ENCODE measurements around the gene CSNK2A2.

CSNK2A2 gene

DNA sequence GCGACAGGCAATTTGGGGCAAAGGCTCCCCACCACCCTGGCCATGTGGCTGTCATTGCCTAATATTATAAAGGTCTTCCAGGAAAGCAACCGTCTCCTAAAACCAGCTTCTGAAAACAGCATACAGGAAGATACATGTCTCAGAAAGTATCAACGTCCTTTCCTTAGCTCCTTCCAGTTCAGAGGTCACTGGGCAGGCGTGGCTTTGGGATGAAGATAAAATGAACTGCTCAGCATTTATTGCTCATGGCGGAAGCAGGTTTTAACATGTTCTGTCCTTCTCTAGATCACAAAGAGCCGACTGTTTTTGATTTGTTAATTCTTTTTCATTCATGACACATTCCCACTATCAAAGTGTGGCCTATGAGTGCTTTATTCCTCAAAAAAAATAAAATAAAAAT, 76.8 kb downstream of the CSNK2A2 start:
- DNase-seq, result no peak
- no peak for TF ChIP-seq GATA1 (IDR thresholded peaks at IDR 0.05; ENCODE audit: low read depth, low read length)
- no peak for TF ChIP-seq POLR2A (IDR thresholded peaks at IDR 0.05; ENCODE audit: low read length)

- no peak for TF ChIP-seq POLR2A (IDR thresholded peaks at IDR 0.05; ENCODE audit: low read length)
- no peak for TF ChIP-seq GATA1 (IDR thresholded peaks at IDR 0.05; ENCODE audit: low read depth, low read length)
- peak in 1 of 2 experiments; percentile 13 for DNase-seq
Observed at GRCh38 chr16:58120234-58120633, 77.7 kb downstream of the CSNK2A2 start.

DNA sequence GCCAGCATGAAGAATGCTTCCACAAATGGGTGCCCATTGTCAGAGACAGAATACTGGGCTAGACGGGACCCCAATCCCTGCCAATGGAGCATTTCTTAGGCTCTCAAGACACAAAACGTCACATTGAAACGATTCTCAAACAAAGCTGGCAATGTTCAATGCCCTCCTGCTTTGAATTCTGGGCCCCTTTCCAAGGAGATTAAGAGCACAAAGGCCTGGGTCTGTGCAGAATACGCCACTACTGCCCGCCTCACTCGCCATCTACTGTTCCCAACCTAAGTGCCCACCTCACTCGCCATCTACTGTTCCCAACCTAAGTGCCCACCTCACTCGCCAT, 78.4 kb downstream of the CSNK2A2 start:
- TF ChIP-seq POLR2A (IDR thresholded peaks at IDR 0.05; ENCODE audit: low read length) (no peak), GATA1 (IDR thresholded peaks at IDR 0.05; ENCODE audit: low read depth, low read length) (no peak)
- DNase-seq, result no peak

DNA sequence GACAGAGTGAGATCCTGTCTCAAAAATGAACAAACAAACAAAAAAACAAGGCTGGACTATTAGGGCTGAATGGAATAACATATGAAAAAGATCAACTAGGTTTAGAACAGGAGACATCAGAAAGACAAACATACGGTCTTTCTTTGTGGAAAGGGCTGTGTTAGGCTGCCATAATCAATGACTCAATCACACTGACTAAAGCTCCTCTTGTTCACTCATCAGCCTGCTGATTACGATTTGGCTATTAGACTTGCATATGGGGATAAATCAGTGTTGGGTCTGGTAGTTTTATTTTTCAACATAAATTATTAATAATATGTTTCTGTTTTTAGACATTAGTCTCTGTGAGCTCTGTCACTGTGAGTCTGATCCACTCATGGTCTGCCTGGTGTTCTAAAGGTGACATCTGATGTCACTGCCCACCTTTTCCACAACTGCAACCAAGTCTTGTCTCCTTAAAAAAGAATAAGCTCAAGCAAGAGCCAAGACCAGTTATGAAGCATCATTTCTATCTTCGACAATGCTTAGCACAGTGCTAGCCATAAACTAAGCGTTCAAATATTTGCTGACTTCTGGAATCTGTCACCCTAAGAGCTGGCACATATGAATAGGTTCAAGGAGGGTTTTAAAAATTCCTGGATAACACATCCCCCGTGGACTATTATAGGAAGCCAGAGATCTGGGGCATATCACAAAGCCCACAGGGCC, 79.0 kb downstream of the CSNK2A2 start:
- TF ChIP-seq GATA1 (IDR thresholded peaks at IDR 0.05; ENCODE audit: low read depth, low read length) (no peak), POLR2A (IDR thresholded peaks at IDR 0.05; ENCODE audit: low read length) (no peak)
- no peak for DNase-seq

- TF ChIP-seq POLR2A (IDR thresholded peaks at IDR 0.05; ENCODE audit: low read length) (no peak), GATA1 (IDR thresholded peaks at IDR 0.05; ENCODE audit: low read depth, low read length) (no peak)
Observed at GRCh38 chr16:58116529-58116928, 81.4 kb downstream of the CSNK2A2 start.

GRCh38 chr16:58116081-58116480, 81.8 kb downstream of the CSNK2A2 start:
- TF ChIP-seq POLR2A (IDR thresholded peaks at IDR 0.05; ENCODE audit: low read length) (no peak), GATA1 (IDR thresholded peaks at IDR 0.05; ENCODE audit: low read depth, low read length) (no peak)
- no peak for DNase-seq

More at GRCh38 chr16:58116529-58116928, 81.4 kb downstream of the CSNK2A2 start:
- DNase-seq, result no peak

GRCh38 chr16:58114827-58115825, 82.8 kb downstream of the CSNK2A2 start:
- TF ChIP-seq POLR2A (IDR thresholded peaks at IDR 0.05; ENCODE audit: low read length), result no peak
- no peak for TF ChIP-seq GATA1 (IDR thresholded peaks at IDR 0.05; ENCODE audit: low read depth, low read length)
- no peak for DNase-seq

GRCh38 chr16:58111302-58111627, 86.6 kb downstream of the CSNK2A2 start:
- no peak for TF ChIP-seq GATA1 (IDR thresholded peaks at IDR 0.05; ENCODE audit: low read depth, low read length)
- TF ChIP-seq POLR2A (IDR thresholded peaks at IDR 0.05; ENCODE audit: low read length), result no peak
- no peak for DNase-seq

DNA sequence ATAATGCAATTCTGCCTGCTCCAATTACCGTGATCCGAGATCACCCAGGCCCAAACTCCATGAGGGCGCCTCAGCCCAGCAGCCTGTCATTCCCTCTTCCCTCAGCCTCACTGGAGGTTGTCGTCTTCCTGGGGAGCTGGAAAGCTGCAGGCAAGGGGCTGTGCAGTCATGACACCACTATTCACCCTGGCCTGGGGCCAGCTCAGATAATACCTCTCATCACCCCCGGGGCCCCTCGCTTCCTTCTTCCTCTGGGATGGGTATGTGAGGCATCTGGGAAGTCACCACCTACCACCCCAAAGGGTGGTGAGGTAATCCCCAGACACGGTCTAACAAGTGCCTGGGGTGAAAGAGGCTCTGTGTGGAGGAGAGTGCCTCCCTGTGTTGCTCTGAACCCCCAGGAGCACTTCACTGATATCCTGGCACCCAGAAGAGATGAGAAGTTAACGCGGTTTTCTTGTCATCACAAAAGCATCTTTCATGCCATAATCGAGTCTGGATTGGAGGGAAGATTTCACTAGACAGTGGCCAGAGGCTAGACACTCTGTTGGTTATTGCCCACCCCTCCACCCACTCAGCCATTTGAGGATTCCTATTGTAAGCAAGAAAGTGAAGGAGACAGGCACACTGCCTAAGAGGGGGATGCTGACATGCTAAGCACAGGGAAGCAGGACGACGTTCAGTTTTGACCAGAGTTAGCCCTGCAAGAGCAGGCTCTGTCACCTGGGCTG, 87.2 kb downstream of the CSNK2A2 start:
- TF ChIP-seq POLR2A (IDR thresholded peaks at IDR 0.05; ENCODE audit: low read length) (no peak), GATA1 (IDR thresholded peaks at IDR 0.05; ENCODE audit: low read depth, low read length) (no peak)
- no peak for DNase-seq

GRCh38 chr16:58109881-58110280, 88.0 kb downstream of the CSNK2A2 start:
- no peak for DNase-seq
- no peak for TF ChIP-seq POLR2A (IDR thresholded peaks at IDR 0.05; ENCODE audit: low read length)
- TF ChIP-seq GATA1 (IDR thresholded peaks at IDR 0.05; ENCODE audit: low read depth, low read length), result no peak

DNA sequence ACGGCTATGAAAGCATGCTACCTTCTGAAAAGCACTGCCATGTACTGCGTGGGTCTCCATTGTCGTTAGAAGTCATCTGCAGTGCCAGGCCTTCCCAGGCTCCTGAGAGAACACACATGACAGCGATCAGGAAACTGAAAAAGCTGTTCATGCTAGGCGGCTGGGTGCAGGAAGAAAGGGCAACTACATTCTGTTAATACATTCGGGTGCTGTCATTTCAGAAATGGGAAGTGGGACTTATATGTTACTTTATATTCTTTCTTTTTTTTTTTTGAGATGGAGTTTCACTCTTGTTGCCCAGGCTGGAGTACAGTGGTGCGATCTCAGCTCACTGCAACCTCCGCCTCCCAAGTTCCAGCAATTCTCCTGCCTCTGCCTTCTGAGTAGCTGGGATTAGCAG, 88.6 kb downstream of the CSNK2A2 start:
- no peak for DNase-seq
- TF ChIP-seq POLR2A (IDR thresholded peaks at IDR 0.05; ENCODE audit: low read length) (no peak), GATA1 (IDR thresholded peaks at IDR 0.05; ENCODE audit: low read depth, low read length) (no peak)
